ENCODE data around the gene OR10G7.

Gene OR10G7

GRCh38 chr11:123995119-123995518, 46.0 kb downstream of the OR10G7 start, which contains the start of gene OR10G6:
OR10G6 (minus strand) TSS chr11:123995161; CDS start chr11:123995161, 0 bp downstream.
- no peak within 1 kb of the TSS for H3K4me3 ChIP-seq (ENCODE audit: control insufficient read depth, low read depth, low read length)
- TF ChIP-seq CTCF (conservative IDR thresholded peaks at IDR 0.05; ENCODE audit: control insufficient read depth, insufficient read depth, low read depth, low read length) = no peak
- no peak for DNase-seq (ENCODE audit: low read depth)
